GM23338 (cell line): ENCODE measurements around the gene DELE1. TPM values are rescaled to one million over a fixed set of nuclear protein-coding genes. Genes with fewer than 3 reads are reported as not detected.

Experiments used
- ATAC-seq: fragments of 200-7000 bp; cut with Tn5 transposase; 3 replicates; pipeline ENCODE4 v1.9.1; 2020
- DNase-seq: peaks from one replicate; pipeline ENCODE4 v3.0.0-alpha.2; 2015; ENCODE audit warnings: low spot score
- H2AFZ ChIP-seq: fragments of 200-600 bp; sonication (generic); 2 replicates; pipeline ENCODE4 v1.8.0; 2016; ENCODE audit warnings: antibody characterized with exemption, mild to moderate bottlenecking, moderate library complexity
- H3F3A ChIP-seq: fragments of 200-600 bp; sonication (generic); replicated peaks from 2 replicates; pipeline ENCODE4 v1.8.0; 2017; ENCODE audit warnings: antibody characterized with exemption, mixed run types, low read depth
- H3K27ac ChIP-seq: fragments of 200-600 bp; sonication (generic); 2 replicates; pipeline ENCODE4 v1.6.1; 2016; ENCODE audit warnings: low read depth
- H3K27me3 ChIP-seq: fragments of 200-600 bp; sonication (generic); 2 replicates; pipeline ENCODE4 v1.8.0; 2016; ENCODE audit warnings: mild to moderate bottlenecking, mixed run types, moderate library complexity; ENCODE audit not compliant: insufficient read depth
- H3K36me3 ChIP-seq: fragments of 200-600 bp; sonication (generic); 2 replicates; pipeline ENCODE4 v1.8.0; 2016; ENCODE audit warnings: mild to moderate bottlenecking; ENCODE audit not compliant: insufficient read depth
- H3K4me1 ChIP-seq: fragments of 200-600 bp; sonication (generic); 2 replicates; pipeline ENCODE4 v1.8.0; 2016; ENCODE audit warnings: mild to moderate bottlenecking, moderate library complexity; ENCODE audit not compliant: insufficient read depth
- H3K4me2 ChIP-seq: fragments of 200-600 bp; sonication (generic); 2 replicates; pipeline ENCODE4 v1.7.1; 2017; ENCODE audit warnings: mixed run types
- H3K4me3 ChIP-seq: fragments of 200-600 bp; sonication (generic); 2 replicates; pipeline ENCODE4 v1.6.1; 2016; ENCODE audit warnings: mixed run types
- H3K79me2 ChIP-seq: fragments of 200-600 bp; sonication (generic); replicated peaks from 2 replicates; pipeline ENCODE4 v1.8.0; 2017; ENCODE audit warnings: mild to moderate bottlenecking; ENCODE audit not compliant: insufficient read depth
- H3K9me2 ChIP-seq: fragments of 200-600 bp; sonication (generic); 2 replicates; pipeline ENCODE4 v1.8.0; 2017; ENCODE audit not compliant: insufficient read depth
- H4K20me1 ChIP-seq: fragments of 200-600 bp; sonication (generic); replicated peaks from 2 replicates; pipeline ENCODE4 v1.8.0; 2017; ENCODE audit warnings: mild to moderate bottlenecking; ENCODE audit not compliant: insufficient read depth
- H3K27ac Mint-ChIP-seq: 2 replicates; pipeline ENCODE4 v1.8.0; 2020; ENCODE audit warnings: inconsistent platforms, mild to moderate bottlenecking, moderate library complexity, mixed read lengths
- H3K27me3 Mint-ChIP-seq: 3 replicates; pipeline ENCODE4 v1.8.0; 2022; ENCODE audit warnings: low read depth, mild to moderate bottlenecking, moderate library complexity, mixed read lengths, inconsistent platforms; ENCODE audit not compliant: insufficient read depth, poor library complexity
- H3K36me3 Mint-ChIP-seq: 3 replicates; pipeline ENCODE4 v1.8.0; 2021; ENCODE audit warnings: low read depth, mild to moderate bottlenecking, inconsistent platforms, moderate library complexity, mixed read lengths
- H3K4me1 Mint-ChIP-seq: 3 replicates; pipeline ENCODE4 v1.8.0; 2020; ENCODE audit warnings: mild to moderate bottlenecking, inconsistent platforms, mixed read lengths
- H3K4me3 Mint-ChIP-seq: 3 replicates; pipeline ENCODE4 v1.8.0; 2021; ENCODE audit warnings: moderate library complexity, mild to moderate bottlenecking, inconsistent platforms, mixed read lengths
- H3K9me3 Mint-ChIP-seq: 3 replicates; pipeline ENCODE4 v1.8.0; 2020; ENCODE audit warnings: moderate library complexity, mild to moderate bottlenecking, inconsistent platforms, mixed read lengths
- CREB1 ChIP-seq: fragments of 250-450 bp; sonication (Bioruptor Pico); IDR thresholded peaks from 2 replicates; pipeline ENCODE4 v1.5.0; 2020; ENCODE audit warnings: low read depth, mild to moderate bottlenecking, moderate library complexity
- CTCF ChIP-seq, 2 experiments: fragments of 200-600 bp in 1 of 2; sonication (generic) in 1 of 2; conservative IDR thresholded peaks; 2 replicates each; pipeline versions ENCODE4 v1.5.1 to v1.6.1; 2016 to 2017; ENCODE audit warnings: antibody characterized with exemption in 2 of 2, low read depth in 2 of 2, mild to moderate bottlenecking in 2 of 2, moderate library complexity in 1 of 2
- EZH2 ChIP-seq: fragments of 200-600 bp; sonication (generic); IDR thresholded peaks from one replicate; pipeline ENCODE4 v1.8.0; 2017; ENCODE audit warnings: antibody characterized with exemption, mild to moderate bottlenecking, low read depth; ENCODE audit not compliant: unreplicated experiment
- REST ChIP-seq: IDR thresholded peaks from one replicate; pipeline ENCODE4 v1.6.1; 2018; ENCODE audit warnings: antibody characterized with exemption; ENCODE audit not compliant: unreplicated experiment
- ZNF331 ChIP-seq: fragments of 250-450 bp; sonication (Bioruptor Pico); IDR thresholded peaks from 2 replicates; pipeline ENCODE4 v1.5.0; 2020; ENCODE audit warnings: low read depth, mild to moderate bottlenecking, moderate library complexity
- ZNF462 ChIP-seq: fragments of 250-450 bp; sonication (Bioruptor Pico); IDR thresholded peaks from 2 replicates; pipeline ENCODE4 v1.5.0; 2020; ENCODE audit warnings: mild to moderate bottlenecking, moderate library complexity
- polyA plus RNA-seq: library from polyadenylated mRNA; unstranded; fragments of >200 nt; fragmentation: Nextera tagmentation; extraction: Ambion mirVana; gene quantifications from 2 replicates; pipeline ENCODE4 v1.2.1, GENCODE V29; 2016
- total RNA-seq: library from RNA; depleted of rRNA; stranded (reverse); fragments of >200 nt; shearing (Covaris generic); gene quantifications from 2 replicates; pipeline ENCODE4 v1.2.3, GENCODE V29; 2014

Gene DELE1
- total and polyA plus RNA-seq, 2 experiments from 2014 or later: 26.9 to 62.2 TPM

GRCh38 chr5:141879941-141880738 is 43.5 kb upstream of the DELE1 start (continued):
- TF ChIP-seq ZNF462: no peak

GRCh38 chr5:141880961-141881801 is 42.5 kb upstream of the DELE1 start:
- Mint-ChIP-seq H3K36me3 (peaks cover 8% of the 10 kb centered on the region), H3K27ac (no peak overlapping the region; the same call in 1 of the 2 replicates), H3K9me3 (no peaks in the 10 kb centered on the region), H3K27me3 (peaks cover 22% of the 10 kb centered on the region), H3K4me3 (no peak overlapping the region; the same call in 2 of the 3 replicates), H3K4me1 (peaks cover 48% of the 10 kb centered on the region)
- Histone ChIP-seq H3K4me3 (peak overlapping the region; percentile 79), H2AFZ (no peak overlapping the region), H3K4me1 (peaks cover 45% of the 10 kb centered on the region), H3K27me3 (peaks cover 5% of the 10 kb centered on the region; the same call in 1 of the 2 replicates), H4K20me1 (0 out of 2 replicates have a peak, but pooled peaks cover 7% of the 10 kb centered on the region), H3K9me2 (no peaks in the 10 kb centered on the region), H3K4me2 (peak overlapping the region; percentile 100), H3K27ac (no peak overlapping the region; the same call in 1 of the 2 replicates), H3F3A (peaks cover 24% of the 10 kb centered on the region; the same call in 1 of the 2 replicates), H3K36me3 (no peaks in the 10 kb centered on the region), H3K79me2 (peaks cover 18% of the 10 kb centered on the region)
- peak; percentile 41 for DNase-seq
- ATAC-seq: no peak; the same call in 2 of the 3 replicates
- TF ChIP-seq ZNF331 (CRISPR knock-in tag) (no peak), EZH2 (no peak), CTCF (conservative IDR thresholded peaks at IDR 0.05; ENCODE audit: low read depth in 2 of 2) (no peak), CREB1 (CRISPR knock-in tag) (no peak), REST (no peak)
